ENCODE data around the gene WDSUB1.

- TF ChIP-seq POLR2A (IDR thresholded peaks at IDR 0.05; ENCODE audit: extremely low read depth, insufficient read length) = no peak
- TF ChIP-seq CTCF (IDR thresholded peaks at IDR 0.05; ENCODE audit: low read depth, low read length) = no peak
- no peak for TF ChIP-seq MYC (IDR thresholded peaks at IDR 0.05; ENCODE audit: low read depth, low read length)
These were observed 10.7 kb upstream of the WDSUB1 start for GRCh38 chr2:159297042-159297707.
